Astrocyte (in vitro differentiated cells and primary cell): ENCODE data around the gene CELF5. TPM values are rescaled to one million over a fixed set of nuclear protein-coding genes. Genes with fewer than 3 reads are reported as not detected.
A peak's percentile ranks its signal among the peaks of the same experiment; 100 is the strongest.
"Not testable (repeated sequence)": the region's sequence is repeated elsewhere in the genome, so short reads cannot be mapped to it uniquely, and the experiment has no call there.

ENCODE experiments used
- DNase-seq: peaks from one replicate; pipeline ENCODE4 v3.0.0-alpha.2; 2010; ENCODE audit warnings: low read depth
- FAIRE-seq: peaks from 2 replicates; lab custom pipeline; 2011; peaks lifted over from hg19 to GRCh38; lab: Jason Lieb, UNC
- H2AFZ ChIP-seq: 2 replicates; pipeline ENCODE4 v1.6.0; 2012; ENCODE audit warnings: low read depth, low read length, inconsistent platforms
- H3K27ac ChIP-seq: 2 replicates; pipeline ENCODE4 v1.5.1; 2011; ENCODE audit warnings: low read depth, low read length, inconsistent platforms
- H3K27me3 ChIP-seq: 2 replicates; pipeline ENCODE4 v1.6.0; 2011; ENCODE audit warnings: low read length, inconsistent platforms; ENCODE audit not compliant: insufficient read depth
- H3K36me3 ChIP-seq: 2 replicates; pipeline ENCODE4 v1.5.1; 2011; ENCODE audit warnings: low read length, inconsistent platforms; ENCODE audit not compliant: insufficient read depth
- H3K4me1 ChIP-seq: 2 replicates; pipeline ENCODE4 v1.5.1; 2011; ENCODE audit warnings: low read length, inconsistent platforms; ENCODE audit not compliant: insufficient read depth
- H3K4me2 ChIP-seq: 2 replicates; pipeline ENCODE4 v1.6.0; 2012; ENCODE audit warnings: low read length, inconsistent platforms
- H3K4me3 ChIP-seq: 2 replicates; pipeline ENCODE4 v1.5.1; 2011; ENCODE audit warnings: low read depth, mild to moderate bottlenecking, low read length, inconsistent platforms; ENCODE audit not compliant: insufficient read depth
- H3K79me2 ChIP-seq: 2 replicates; pipeline ENCODE4 v1.6.0; 2012; ENCODE audit warnings: mild to moderate bottlenecking, low read length, inconsistent platforms; ENCODE audit not compliant: insufficient read depth
- H3K9ac ChIP-seq: 2 replicates; pipeline ENCODE4 v1.6.0; 2012; ENCODE audit warnings: mild to moderate bottlenecking, low read length, inconsistent platforms
- H3K9me3 ChIP-seq: 2 replicates; pipeline ENCODE4 v1.5.1; 2012; ENCODE audit warnings: low read depth, mild to moderate bottlenecking, low read length, inconsistent platforms; ENCODE audit not compliant: insufficient read depth
- H4K20me1 ChIP-seq: 2 replicates; pipeline ENCODE4 v1.6.0; 2012; ENCODE audit warnings: low read length, inconsistent platforms; ENCODE audit not compliant: insufficient read depth
- H3K27ac Mint-ChIP-seq: one replicate; pipeline ENCODE4 v1.8.0; 2021; ENCODE audit warnings: mild to moderate bottlenecking, mixed read lengths; ENCODE audit not compliant: unreplicated experiment
- H3K27me3 Mint-ChIP-seq: one replicate; pipeline ENCODE4 v1.8.0; 2021; ENCODE audit warnings: low read depth, mixed read lengths; ENCODE audit not compliant: unreplicated experiment
- H3K36me3 Mint-ChIP-seq: one replicate; pipeline ENCODE4 v1.8.0; 2021; ENCODE audit warnings: low read depth, mixed read lengths; ENCODE audit not compliant: unreplicated experiment
- H3K4me1 Mint-ChIP-seq: one replicate; pipeline ENCODE4 v1.8.0; 2021; ENCODE audit warnings: low read depth, mixed read lengths; ENCODE audit not compliant: unreplicated experiment
- H3K4me3 Mint-ChIP-seq: one replicate; pipeline ENCODE4 v1.8.0; 2021; ENCODE audit warnings: mild to moderate bottlenecking, moderate library complexity, mixed read lengths; ENCODE audit not compliant: unreplicated experiment
- H3K9me3 Mint-ChIP-seq: one replicate; pipeline ENCODE4 v1.8.0; 2021; ENCODE audit warnings: mild to moderate bottlenecking, mixed read lengths; ENCODE audit not compliant: unreplicated experiment
- CTCF ChIP-seq: IDR thresholded peaks from 2 replicates; pipeline ENCODE4 v1.5.1; 2011; ENCODE audit warnings: low read depth, mild to moderate bottlenecking, inconsistent platforms, low read length, moderate library complexity; ENCODE audit not compliant: insufficient read depth
- EZH2 ChIP-seq: IDR thresholded peaks from 2 replicates; pipeline ENCODE4 v1.6.1; 2012; ENCODE audit warnings: mild to moderate bottlenecking, low read length, inconsistent platforms; ENCODE audit not compliant: insufficient read depth
- total RNA-seq: library from RNA; stranded (reverse); gene quantifications from 2 replicates; pipeline ENCODE4 v1.2.1, GENCODE V29; 2021

Gene CELF5
- total RNA-seq, 1 donor from 2014 or later: 1.2 TPM

DNA sequence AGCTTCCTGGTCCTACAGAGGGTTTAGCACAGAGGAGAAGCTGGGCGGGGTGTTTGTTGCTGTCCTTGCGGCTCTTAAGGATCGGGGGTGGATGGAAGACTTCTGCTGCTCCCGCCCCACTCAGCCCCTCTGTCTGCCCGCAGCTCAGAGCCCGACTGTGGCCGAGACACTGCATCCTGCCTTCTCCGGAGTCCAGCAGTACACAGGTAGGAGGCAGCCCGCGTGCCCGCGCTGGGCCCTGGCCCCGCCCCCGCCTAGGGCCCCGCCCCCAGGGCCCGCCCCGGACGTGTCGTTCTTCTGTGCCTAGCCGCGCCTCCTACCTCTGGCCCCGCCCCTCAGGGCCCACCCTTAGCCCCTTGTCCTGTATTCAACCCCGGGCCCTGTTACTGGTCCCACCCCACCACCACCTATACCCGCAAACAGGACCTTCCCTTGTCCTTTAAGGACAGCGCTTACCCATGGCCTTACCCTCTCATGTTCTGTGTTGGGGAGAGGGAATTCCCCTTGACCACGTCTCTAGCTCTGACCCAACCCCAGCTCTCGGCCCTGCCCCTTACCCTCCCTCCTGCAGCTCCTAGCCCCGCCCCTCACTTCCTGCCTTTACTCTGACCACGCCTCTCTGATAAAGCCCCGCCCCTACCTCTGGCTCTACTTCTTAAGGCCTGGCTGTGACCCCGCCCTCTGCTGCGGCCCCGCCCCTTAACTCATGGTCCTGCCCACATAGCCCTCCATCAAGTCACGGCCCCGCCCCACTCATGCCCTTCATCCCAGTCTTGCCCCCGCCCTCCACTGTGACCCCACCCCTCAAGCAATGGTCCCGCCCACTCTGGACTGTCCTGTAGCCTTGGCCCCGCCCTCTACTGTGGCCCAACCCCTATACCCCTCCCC lies 60.5 kb downstream of the CELF5 start:
- Mint-ChIP-seq H3K27me3 (peaks cover 32% of the 10 kb centered on the region), H3K4me1 (no peaks in the 10 kb centered on the region), H3K36me3 (no peaks in the 10 kb centered on the region), H3K4me3 (peak overlapping the region; percentile 71), H3K27ac (peak overlapping the region; percentile 72), H3K9me3 (no peaks in the 10 kb centered on the region)
- no peaks in the 10 kb centered on the region for H3K9me3 ChIP-seq
- H2AFZ ChIP-seq: peak overlapping the region; percentile 66
- H3K4me2 ChIP-seq: peak overlapping the region; percentile 63
- H3K4me3 ChIP-seq: no peak overlapping the region
- H4K20me1 ChIP-seq: no peaks in the 10 kb centered on the region
- DNase-seq (peak; percentile 1), FAIRE-seq (no peak)
- H3K9ac ChIP-seq: no peak overlapping the region
- peaks cover 6% of the 10 kb centered on the region for H3K27me3 ChIP-seq
- H3K79me2 ChIP-seq: no peaks in the 10 kb centered on the region
- TF ChIP-seq EZH2: no peak
- TF ChIP-seq CTCF: no peak
- no peak overlapping the region for H3K27ac ChIP-seq
- no peaks in the 10 kb centered on the region for H3K36me3 ChIP-seq
- no peaks in the 10 kb centered on the region for H3K4me1 ChIP-seq

DNA sequence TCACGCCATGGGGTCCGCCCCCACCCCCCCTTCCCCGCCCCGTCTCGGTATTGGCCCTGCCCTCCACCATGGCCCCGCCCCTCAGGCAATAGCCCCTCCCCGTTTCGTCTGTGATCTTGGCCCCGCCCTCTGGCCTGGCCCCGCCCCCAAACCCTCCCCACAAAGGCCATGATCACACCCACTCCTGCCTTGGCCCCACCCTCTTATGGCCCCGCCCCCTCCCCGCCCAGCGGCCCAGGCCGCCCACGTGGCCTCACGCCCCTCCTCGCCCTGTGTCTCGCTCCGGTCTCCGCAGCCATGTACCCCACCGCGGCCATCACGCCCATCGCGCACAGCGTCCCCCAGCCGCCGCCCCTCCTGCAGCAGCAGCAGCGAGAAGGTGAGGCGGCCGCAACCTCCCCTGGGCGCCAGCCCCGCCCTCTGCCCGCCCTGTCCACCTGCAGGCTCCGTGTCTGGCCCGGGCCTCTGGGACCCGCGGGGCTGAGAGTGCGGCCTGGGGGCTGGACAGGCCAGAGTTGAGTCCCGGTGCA lies 61.3 kb downstream of the CELF5 start:
- Histone ChIP-seq H3K9ac (no peak overlapping the region), H3K27ac (no peak overlapping the region), H3K4me2 (peak overlapping the region; percentile 18), H4K20me1 (no peaks in the 10 kb centered on the region), H3K27me3 (peaks cover 6% of the 10 kb centered on the region), H3K79me2 (no peaks in the 10 kb centered on the region), H3K4me1 (no peaks in the 10 kb centered on the region), H3K9me3 (no peaks in the 10 kb centered on the region), H3K4me3 (no peak overlapping the region), H2AFZ (peak overlapping the region; percentile 41), H3K36me3 (no peaks in the 10 kb centered on the region)
- Mint-ChIP-seq H3K4me3 (no peak overlapping the region), H3K9me3 (no peaks in the 10 kb centered on the region), H3K4me1 (no peaks in the 10 kb centered on the region), H3K27ac (no peak overlapping the region), H3K27me3 (peaks cover 29% of the 10 kb centered on the region), H3K36me3 (no peaks in the 10 kb centered on the region)
- no peak for FAIRE-seq
- DNase-seq: no peak
- TF ChIP-seq CTCF: no peak

DNA sequence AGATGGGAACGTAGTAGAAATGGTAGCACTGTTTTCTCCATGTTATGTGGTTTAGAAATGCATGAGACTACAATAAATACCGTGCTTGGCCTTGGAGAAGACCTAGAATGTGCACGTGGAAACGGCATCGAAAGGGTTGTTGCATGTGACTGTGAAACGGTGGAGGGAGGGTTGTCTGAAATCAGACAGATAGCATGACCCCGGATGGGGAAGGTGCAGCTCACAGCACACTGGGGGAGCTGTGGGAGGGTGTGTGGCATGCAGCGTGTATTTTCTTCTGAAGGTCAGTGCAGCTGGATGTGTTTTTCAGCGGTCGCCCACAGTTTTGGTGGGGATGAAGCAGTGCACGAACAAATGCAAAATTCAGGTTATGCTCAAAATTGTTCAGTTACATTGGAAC lies 63.4 kb downstream of the CELF5 start:
- Histone ChIP-seq H2AFZ (no peak overlapping the region), H3K4me2 (no peak overlapping the region), H3K4me1 (no peaks in the 10 kb centered on the region), H3K79me2 (no peaks in the 10 kb centered on the region), H3K4me3 (no peak overlapping the region), H3K9ac (no peak overlapping the region), H3K27ac (no peak overlapping the region), H3K27me3 (peaks cover 6% of the 10 kb centered on the region), H3K9me3 (no peaks in the 10 kb centered on the region), H4K20me1 (no peaks in the 10 kb centered on the region), H3K36me3 (no peaks in the 10 kb centered on the region)
- TF ChIP-seq CTCF: no peak
- TF ChIP-seq EZH2: no peak
- H3K9me3 Mint-ChIP-seq: no peaks in the 10 kb centered on the region
- no peak overlapping the region for H3K27ac Mint-ChIP-seq
- H3K36me3 Mint-ChIP-seq: no peaks in the 10 kb centered on the region
- no peak overlapping the region for H3K4me3 Mint-ChIP-seq
- peaks cover 19% of the 10 kb centered on the region for H3K27me3 Mint-ChIP-seq
- FAIRE-seq (no peak), DNase-seq (no peak)
- H3K4me1 Mint-ChIP-seq: no peaks in the 10 kb centered on the region

- not testable (repeated sequence) for H3K9me3 ChIP-seq, H3K9ac ChIP-seq, H3K36me3 Mint-ChIP-seq, H3K4me3 ChIP-seq, H3K36me3 ChIP-seq, H2AFZ ChIP-seq, H3K4me3 Mint-ChIP-seq, H3K4me1 ChIP-seq, H3K27ac ChIP-seq, H3K27ac Mint-ChIP-seq, H3K4me1 Mint-ChIP-seq, DNase-seq, H3K27me3 ChIP-seq, H3K79me2 ChIP-seq, FAIRE-seq, H3K9me3 Mint-ChIP-seq, H4K20me1 ChIP-seq, H3K4me2 ChIP-seq
- H3K27me3 Mint-ChIP-seq: peaks cover 19% of the 10 kb centered on the region
Measured at GRCh38 chr19:3288437-3288836, 64.0 kb downstream of the CELF5 start.
